Measurements from ENCODE around the gene OPTC. TPM values are rescaled to one million over a fixed set of nuclear protein-coding genes. Genes with fewer than 3 reads are reported as not detected.
"Not testable (repeated sequence)": the region's sequence is repeated elsewhere in the genome, so short reads cannot be mapped to it uniquely, and the experiment has no call there.

OPTC gene, protein sequence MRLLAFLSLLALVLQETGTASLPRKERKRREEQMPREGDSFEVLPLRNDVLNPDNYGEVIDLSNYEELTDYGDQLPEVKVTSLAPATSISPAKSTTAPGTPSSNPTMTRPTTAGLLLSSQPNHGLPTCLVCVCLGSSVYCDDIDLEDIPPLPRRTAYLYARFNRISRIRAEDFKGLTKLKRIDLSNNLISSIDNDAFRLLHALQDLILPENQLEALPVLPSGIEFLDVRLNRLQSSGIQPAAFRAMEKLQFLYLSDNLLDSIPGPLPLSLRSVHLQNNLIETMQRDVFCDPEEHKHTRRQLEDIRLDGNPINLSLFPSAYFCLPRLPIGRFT
- total RNA-seq (not detected), polyA plus RNA-seq (under 1 TPM in 1 of 2 donors, not detected in 1; 0.08 TPM)
- long read RNA-seq, donor 1 = 0 reads
- long read RNA-seq, donor 2 = 0 reads
- long read RNA-seq, donor 3 = 0 reads

DNA sequence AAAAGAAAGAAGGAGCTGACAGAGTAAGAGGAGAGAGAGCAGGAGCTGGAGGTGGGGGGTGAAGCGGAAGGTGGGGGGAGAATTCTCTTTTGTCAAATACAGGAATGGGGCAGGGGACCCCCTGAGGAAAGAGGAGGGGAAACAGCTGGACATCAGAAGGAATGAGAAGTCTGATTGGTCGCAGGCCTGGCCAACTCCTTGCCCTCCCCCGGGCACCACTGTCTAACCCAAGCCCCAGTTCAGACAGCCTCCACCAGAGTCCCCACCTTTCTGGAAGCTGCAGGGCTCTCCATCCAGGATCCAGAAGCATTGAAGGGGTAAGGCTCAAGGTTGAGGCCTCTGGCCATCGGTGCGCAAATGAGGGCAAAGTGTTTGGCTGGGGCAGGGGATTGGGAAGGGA, at the start of gene OPTC:
Gene OPTC, plus strand, starts transcription at position 253 of the 400 bp plus-strand sequence. CDS start 1,853 bp downstream, outside the sequence.
- no peak for DNase-seq
- no peaks in the 10 kb centered on the region for H3K9me3 ChIP-seq
- TF ChIP-seq, protein P1, sequence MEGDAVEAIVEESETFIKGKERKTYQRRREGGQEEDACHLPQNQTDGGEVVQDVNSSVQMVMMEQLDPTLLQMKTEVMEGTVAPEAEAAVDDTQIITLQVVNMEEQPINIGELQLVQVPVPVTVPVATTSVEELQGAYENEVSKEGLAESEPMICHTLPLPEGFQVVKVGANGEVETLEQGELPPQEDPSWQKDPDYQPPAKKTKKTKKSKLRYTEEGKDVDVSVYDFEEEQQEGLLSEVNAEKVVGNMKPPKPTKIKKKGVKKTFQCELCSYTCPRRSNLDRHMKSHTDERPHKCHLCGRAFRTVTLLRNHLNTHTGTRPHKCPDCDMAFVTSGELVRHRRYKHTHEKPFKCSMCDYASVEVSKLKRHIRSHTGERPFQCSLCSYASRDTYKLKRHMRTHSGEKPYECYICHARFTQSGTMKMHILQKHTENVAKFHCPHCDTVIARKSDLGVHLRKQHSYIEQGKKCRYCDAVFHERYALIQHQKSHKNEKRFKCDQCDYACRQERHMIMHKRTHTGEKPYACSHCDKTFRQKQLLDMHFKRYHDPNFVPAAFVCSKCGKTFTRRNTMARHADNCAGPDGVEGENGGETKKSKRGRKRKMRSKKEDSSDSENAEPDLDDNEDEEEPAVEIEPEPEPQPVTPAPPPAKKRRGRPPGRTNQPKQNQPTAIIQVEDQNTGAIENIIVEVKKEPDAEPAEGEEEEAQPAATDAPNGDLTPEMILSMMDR (IDR thresholded peaks at IDR 0.05) = no peak
- TF ChIP-seq EP300 (IDR thresholded peaks at IDR 0.05) (no peak), POLR2A (IDR thresholded peaks at IDR 0.05) (no peak)
- H3K4me3 ChIP-seq = no peak within 1 kb of the TSS
- no peaks in the 10 kb centered on the region for H3K27me3 ChIP-seq
- H3K27ac ChIP-seq = no peak within 1 kb of the TSS
- H3K36me3 ChIP-seq = no peaks in the 10 kb centered on the region
- intact Hi-C loops (cut with DNase I) = no loop called here
- peaks cover 6% of the 10 kb centered on the region for H3K4me1 ChIP-seq (ENCODE audit: insufficient read depth)
- 85 to 86% (median 86%) methylated on average over 5 of the region's 5 CpGs for WGBS, 3 donors

DNA sequence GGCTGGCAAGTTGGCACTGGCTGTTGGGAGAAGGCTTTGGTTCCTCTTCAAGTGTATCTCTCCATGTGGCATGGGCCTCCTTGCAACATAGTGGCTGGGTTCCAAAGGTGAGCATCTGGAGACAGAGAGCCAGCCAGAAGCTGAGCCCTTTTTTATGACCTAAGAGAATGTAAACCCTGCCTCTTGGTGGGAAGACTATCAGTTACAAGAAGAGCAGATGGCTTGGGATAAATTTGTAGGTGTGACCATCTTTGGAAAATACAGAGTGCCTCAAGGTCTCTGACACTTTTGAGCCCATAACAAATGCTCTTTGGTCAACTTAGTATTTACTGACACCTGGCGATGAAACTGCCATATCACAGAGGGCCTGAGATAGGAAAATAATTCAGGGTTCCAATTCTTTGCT, 49.8 kb upstream of the OPTC start:
- H3K4me3 ChIP-seq = no peak overlapping the region
- H3K36me3 ChIP-seq = no peaks in the 10 kb centered on the region
- H3K27me3 ChIP-seq = no peaks in the 10 kb centered on the region
- no peaks in the 10 kb centered on the region for H3K9me3 ChIP-seq
- TF ChIP-seq EP300 (IDR thresholded peaks at IDR 0.05) (no peak), POLR2A (IDR thresholded peaks at IDR 0.05) (no peak)
- TF ChIP-seq, protein P1 (IDR thresholded peaks at IDR 0.05) = no peak
- intact Hi-C loops (cut with DNase I) = loop anchor here in 3 of 4 donors (5.0 to 10.0 kb wide), 5 partner anchors 33 to 169 kb away; partner anchors contain the start of gene PRELP (in 2 of the 3)
- H3K27ac ChIP-seq = no peak overlapping the region
- peaks cover 16% of the 10 kb centered on the region for H3K4me1 ChIP-seq (ENCODE audit: insufficient read depth)
- WGBS, 3 donors = 95 to 100% (median 98%) methylated on average over 1 of the region's 1 CpG
- no peak for DNase-seq

DNA sequence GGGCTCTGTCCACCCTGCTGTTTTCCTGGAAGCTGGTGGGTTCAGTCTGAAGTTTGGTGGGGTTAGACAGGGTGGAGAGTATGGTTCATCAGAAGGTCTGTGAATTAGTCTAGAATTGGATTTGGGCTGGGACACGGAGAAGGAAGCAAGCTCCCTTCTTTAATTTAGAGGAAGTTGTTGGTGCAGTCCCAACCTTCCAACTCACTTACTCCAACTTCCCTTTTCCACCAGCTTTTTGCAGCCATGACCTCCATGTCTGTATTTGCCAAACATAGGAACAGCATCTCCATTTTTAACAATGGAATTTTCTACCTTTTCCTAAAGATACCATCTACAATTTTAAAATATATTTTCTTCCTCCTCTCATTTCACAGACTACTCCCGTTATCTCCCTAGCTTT, 46.8 kb upstream of the OPTC start:
- no peaks in the 10 kb centered on the region for H3K27me3 ChIP-seq
- 72 to 77% (median 77%) methylated on average over 2 of the region's 2 CpGs for WGBS, 3 donors
- peaks cover 4% of the 10 kb centered on the region for H3K4me1 ChIP-seq (ENCODE audit: insufficient read depth)
- TF ChIP-seq POLR2A (IDR thresholded peaks at IDR 0.05) (no peak), EP300 (IDR thresholded peaks at IDR 0.05) (no peak)
- TF ChIP-seq, protein P1 (IDR thresholded peaks at IDR 0.05) = no peak
- no peaks in the 10 kb centered on the region for H3K36me3 ChIP-seq
- intact Hi-C loops (cut with DNase I) = loop anchor here in 2 of 4 donors (10.0 kb wide), 2 partner anchors 82 to 172 kb away; no protein-coding TSS in a partner anchor
- H3K27ac ChIP-seq = no peak overlapping the region
- H3K9me3 ChIP-seq = no peaks in the 10 kb centered on the region
- no peak for DNase-seq
- no peak overlapping the region for H3K4me3 ChIP-seq

- H3K36me3 ChIP-seq; H3K4me1 ChIP-seq (ENCODE audit: insufficient read depth); H3K9me3 ChIP-seq; H3K27me3 ChIP-seq; DNase-seq; H3K4me3 ChIP-seq: not testable (repeated sequence)
- WGBS, 3 donors = 62 to 96% (median 75%) methylated on average over 1 of the region's 1 CpG
- intact Hi-C loops (cut with DNase I) = loop anchor here in 2 of 4 donors (10.0 kb wide), 2 partner anchors 83 to 173 kb away; no protein-coding TSS in a partner anchor
- H3K27ac ChIP-seq = peak overlapping the region in 1 of 2 donors; percentile 76
Observed at GRCh38 chr1:203447598-203447997, 46.4 kb upstream of the OPTC start.

All from ovary (tissue), 10 donors.